ENCODE data around the gene MTA3. TPM values are rescaled to one million over a fixed set of nuclear protein-coding genes. Genes with fewer than 3 reads are reported as not detected.

MTA3 gene
- total RNA-seq, 4 donors from 2014 or later = 25.6 to 89.1 (median 64.0) TPM

DNA sequence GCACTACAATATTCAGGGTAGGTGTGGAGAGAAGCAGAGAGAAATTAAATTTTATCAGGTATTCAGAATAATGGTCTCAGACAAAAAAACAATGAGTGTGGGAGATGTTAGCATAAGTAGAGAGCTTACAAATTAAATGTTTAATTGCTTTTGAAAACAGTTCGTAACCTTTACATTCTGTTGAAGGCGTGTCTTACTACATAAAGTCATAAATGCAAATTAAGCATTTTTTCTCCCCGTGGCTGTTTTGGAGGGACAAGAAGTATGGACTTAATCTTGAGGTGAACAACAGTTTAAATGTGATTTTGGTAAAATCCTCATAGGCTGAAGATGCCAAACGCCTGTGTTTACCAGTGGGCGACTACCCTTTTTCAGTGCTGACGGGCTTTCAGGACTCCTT lies 139.7 kb downstream of the MTA3 start:
- no peaks in the 10 kb centered on the region for H3K27me3 ChIP-seq
- TF ChIP-seq, protein P1, sequence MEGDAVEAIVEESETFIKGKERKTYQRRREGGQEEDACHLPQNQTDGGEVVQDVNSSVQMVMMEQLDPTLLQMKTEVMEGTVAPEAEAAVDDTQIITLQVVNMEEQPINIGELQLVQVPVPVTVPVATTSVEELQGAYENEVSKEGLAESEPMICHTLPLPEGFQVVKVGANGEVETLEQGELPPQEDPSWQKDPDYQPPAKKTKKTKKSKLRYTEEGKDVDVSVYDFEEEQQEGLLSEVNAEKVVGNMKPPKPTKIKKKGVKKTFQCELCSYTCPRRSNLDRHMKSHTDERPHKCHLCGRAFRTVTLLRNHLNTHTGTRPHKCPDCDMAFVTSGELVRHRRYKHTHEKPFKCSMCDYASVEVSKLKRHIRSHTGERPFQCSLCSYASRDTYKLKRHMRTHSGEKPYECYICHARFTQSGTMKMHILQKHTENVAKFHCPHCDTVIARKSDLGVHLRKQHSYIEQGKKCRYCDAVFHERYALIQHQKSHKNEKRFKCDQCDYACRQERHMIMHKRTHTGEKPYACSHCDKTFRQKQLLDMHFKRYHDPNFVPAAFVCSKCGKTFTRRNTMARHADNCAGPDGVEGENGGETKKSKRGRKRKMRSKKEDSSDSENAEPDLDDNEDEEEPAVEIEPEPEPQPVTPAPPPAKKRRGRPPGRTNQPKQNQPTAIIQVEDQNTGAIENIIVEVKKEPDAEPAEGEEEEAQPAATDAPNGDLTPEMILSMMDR (IDR thresholded peaks at IDR 0.05) = no peak
- TF ChIP-seq POLR2A (IDR thresholded peaks at IDR 0.05) = no peak
- no peaks in the 10 kb centered on the region for H3K4me1 ChIP-seq
- H3K27ac ChIP-seq = no peak overlapping the region
- DNase-seq = no peak
- H3K4me3 ChIP-seq = no peak overlapping the region
- H3K9me3 ChIP-seq = no peaks in the 10 kb centered on the region
- H3K36me3 ChIP-seq = no peaks in the 10 kb centered on the region
- intact Hi-C loops (cut with DNase I; ENCODE audit: low total_unique reads) = no loop called here

DNA sequence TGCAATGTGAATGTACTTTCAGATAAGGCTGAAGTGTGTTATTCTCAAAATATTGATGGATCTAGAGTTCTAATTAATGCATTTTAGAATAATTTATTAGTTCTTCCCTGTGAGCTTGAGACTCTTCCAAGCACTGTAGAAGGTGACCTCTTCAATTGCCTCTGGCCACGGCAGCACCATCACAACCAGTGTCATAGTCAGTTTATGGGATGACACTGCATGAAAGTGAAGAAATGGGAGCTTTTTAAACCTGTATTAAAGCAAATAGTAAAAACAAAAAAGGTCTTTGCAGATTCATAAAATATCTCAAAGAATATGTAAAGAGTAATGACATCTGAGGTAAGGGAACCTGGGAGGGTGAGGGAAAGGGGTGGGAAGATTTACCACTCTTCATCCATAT lies 143.5 kb downstream of the MTA3 start:
- Histone ChIP-seq H3K4me3 (no peak overlapping the region), H3K9me3 (no peaks in the 10 kb centered on the region), H3K4me1 (no peaks in the 10 kb centered on the region), H3K27me3 (no peaks in the 10 kb centered on the region), H3K27ac (no peak overlapping the region), H3K36me3 (no peaks in the 10 kb centered on the region)
- TF ChIP-seq, protein P1 (IDR thresholded peaks at IDR 0.05) = no peak
- no peak for TF ChIP-seq POLR2A (IDR thresholded peaks at IDR 0.05)
- intact Hi-C loops (cut with DNase I; ENCODE audit: low total_unique reads) = no loop called here
- no peak for DNase-seq

DNA sequence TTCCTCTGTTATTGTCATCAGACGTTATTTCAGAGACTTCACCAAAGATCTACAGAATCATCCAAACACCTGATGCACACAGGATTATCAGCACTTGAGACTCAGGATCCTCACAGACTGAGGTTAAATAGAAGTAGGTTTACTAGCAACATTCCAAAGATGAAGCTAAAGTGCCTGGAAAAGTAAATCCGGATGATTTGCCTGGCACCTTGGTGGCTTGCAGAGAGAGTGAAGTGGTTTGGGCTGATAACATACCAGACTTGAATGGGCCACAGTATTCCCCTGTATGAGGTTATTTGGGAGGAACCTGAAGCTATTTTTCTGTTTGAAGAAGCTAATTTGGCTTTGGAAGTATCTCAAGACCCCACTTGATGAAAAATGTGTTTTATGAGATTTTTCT lies 144.5 kb downstream of the MTA3 start:
- no peak for DNase-seq
- no peak for TF ChIP-seq POLR2A (IDR thresholded peaks at IDR 0.05)
- TF ChIP-seq, protein P1 (IDR thresholded peaks at IDR 0.05) = no peak
- Histone ChIP-seq H3K27me3 (no peaks in the 10 kb centered on the region), H3K9me3 (no peaks in the 10 kb centered on the region), H3K4me3 (no peak overlapping the region), H3K27ac (no peak overlapping the region), H3K4me1 (no peaks in the 10 kb centered on the region), H3K36me3 (no peaks in the 10 kb centered on the region)
- intact Hi-C loops (cut with DNase I; ENCODE audit: low total_unique reads) = no loop called here

DNA sequence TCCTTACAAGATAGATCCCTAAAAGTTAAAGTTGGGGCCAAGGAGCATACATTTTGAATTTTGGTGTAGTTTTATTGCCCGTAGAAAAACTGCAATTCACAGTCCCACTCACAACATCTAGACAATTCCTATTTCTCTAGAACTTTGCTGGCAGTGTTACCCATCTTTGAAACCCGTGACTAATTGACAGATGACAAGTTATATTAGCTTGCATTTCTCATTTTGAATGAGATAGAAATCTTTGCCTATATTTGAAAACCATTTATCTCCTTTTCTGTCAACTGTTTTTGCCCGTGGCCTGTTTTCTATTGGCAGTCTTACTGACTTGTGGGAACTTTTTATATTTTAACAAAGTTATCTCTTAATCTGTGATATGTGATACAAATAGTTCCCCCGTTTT lies 145.5 kb downstream of the MTA3 start:
- H3K4me3 ChIP-seq = no peak overlapping the region
- TF ChIP-seq, protein P1 (IDR thresholded peaks at IDR 0.05) = no peak
- no peak for TF ChIP-seq POLR2A (IDR thresholded peaks at IDR 0.05)
- no peak for DNase-seq
- no peaks in the 10 kb centered on the region for H3K36me3 ChIP-seq
- H3K9me3 ChIP-seq = no peaks in the 10 kb centered on the region
- H3K27me3 ChIP-seq = no peaks in the 10 kb centered on the region
- intact Hi-C loops (cut with DNase I; ENCODE audit: low total_unique reads) = no loop called here
- H3K27ac ChIP-seq = no peak overlapping the region
- H3K4me1 ChIP-seq = no peaks in the 10 kb centered on the region

DNA sequence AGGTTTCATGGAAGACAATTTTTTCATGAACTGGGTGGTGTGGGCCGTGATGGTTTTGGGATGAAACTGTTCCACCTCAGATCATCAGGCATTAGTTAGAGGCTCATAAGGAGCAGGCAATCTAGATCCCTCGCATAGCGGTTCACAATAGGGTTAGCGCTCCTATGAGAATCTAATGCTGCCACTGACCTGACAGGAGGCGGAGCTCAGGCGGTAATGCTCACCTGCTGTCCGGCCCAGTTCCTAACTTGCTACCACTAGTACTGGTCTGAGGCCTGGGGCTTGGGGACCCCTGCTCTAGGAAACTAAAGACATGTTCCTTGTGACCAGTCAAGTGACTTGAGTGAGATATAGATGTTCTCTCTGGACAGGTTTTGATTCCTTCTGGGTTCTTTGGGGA lies 146.3 kb downstream of the MTA3 start:
- H3K36me3 ChIP-seq = no peaks in the 10 kb centered on the region
- no peak for DNase-seq
- H3K27me3 ChIP-seq = no peaks in the 10 kb centered on the region
- no peaks in the 10 kb centered on the region for H3K9me3 ChIP-seq
- H3K4me1 ChIP-seq = no peaks in the 10 kb centered on the region
- TF ChIP-seq POLR2A (IDR thresholded peaks at IDR 0.05) = no peak
- TF ChIP-seq, protein P1 (IDR thresholded peaks at IDR 0.05) = no peak
- intact Hi-C loops (cut with DNase I; ENCODE audit: low total_unique reads) = no loop called here
- H3K27ac ChIP-seq = no peak overlapping the region
- H3K4me3 ChIP-seq = no peak overlapping the region
